Endodermal cell (in vitro differentiated cells): ENCODE measurements around the gene ZNF723. TPM values are rescaled to one million over a fixed set of nuclear protein-coding genes. Genes with fewer than 3 reads are reported as not detected.
"Not testable (repeated sequence)": the region's sequence is repeated elsewhere in the genome, so short reads cannot be mapped to it uniquely, and the experiment has no call there.

ENCODE experiments used
- DNase-seq: peaks from one replicate; pipeline ENCODE4 v3.0.0-alpha.2; 2017
- H3K27ac ChIP-seq: 2 replicates; pipeline ENCODE4 v1.5.1; 2013; ENCODE audit warnings: mild to moderate bottlenecking, low read depth, low read length, moderate library complexity
- H3K27me3 ChIP-seq: 2 replicates; pipeline ENCODE4 v1.6.1; 2013; ENCODE audit warnings: mild to moderate bottlenecking, low read length, moderate library complexity; ENCODE audit not compliant: insufficient read depth, control insufficient read depth, poor library complexity, severe bottlenecking
- H3K36me3 ChIP-seq: 2 replicates; pipeline ENCODE4 v1.7.0; 2013; ENCODE audit warnings: mild to moderate bottlenecking, low read length, moderate library complexity; ENCODE audit not compliant: control insufficient read depth, insufficient read depth
- H3K4me1 ChIP-seq: one replicate; pipeline ENCODE4 v1.7.0; 2013; ENCODE audit warnings: low read length; ENCODE audit not compliant: control insufficient read depth, insufficient read depth
- H3K4me3 ChIP-seq: 2 replicates; pipeline ENCODE4 v1.5.1; 2013; ENCODE audit warnings: mild to moderate bottlenecking, low read length, moderate library complexity
- H3K9ac ChIP-seq: 2 replicates; pipeline ENCODE4 v1.6.1; 2013; ENCODE audit warnings: mild to moderate bottlenecking, low read length, moderate library complexity; ENCODE audit not compliant: poor library complexity, severe bottlenecking; ENCODE audit errors: extremely low read depth
- H3K9me3 ChIP-seq: 2 replicates; pipeline ENCODE4 v1.6.1; 2013; ENCODE audit warnings: mild to moderate bottlenecking, low read length, moderate library complexity; ENCODE audit not compliant: control insufficient read depth
- H3K27ac Mint-ChIP-seq: 2 replicates; pipeline ENCODE4 v1.8.0; 2020; ENCODE audit warnings: mixed read lengths
- H3K27me3 Mint-ChIP-seq: 2 replicates; pipeline ENCODE4 v1.8.0; 2021; ENCODE audit warnings: mild to moderate bottlenecking, mixed read lengths; ENCODE audit not compliant: insufficient read depth
- H3K36me3 Mint-ChIP-seq: 2 replicates; pipeline ENCODE4 v1.8.0; 2020; ENCODE audit warnings: low read depth, mixed read lengths
- H3K4me1 Mint-ChIP-seq: 2 replicates; pipeline ENCODE4 v1.8.0; 2020; ENCODE audit warnings: mixed read lengths
- H3K4me3 Mint-ChIP-seq: 2 replicates; pipeline ENCODE4 v1.8.0; 2020; ENCODE audit warnings: mild to moderate bottlenecking, moderate library complexity, mixed read lengths
- H3K9me3 Mint-ChIP-seq: 2 replicates; pipeline ENCODE4 v1.8.0; 2020; ENCODE audit warnings: mild to moderate bottlenecking, mixed read lengths
- WGBS, 2 experiments: methylation state at CpG; one replicate each; pipeline versions ENCODE4 v1.1.5 to v1.1.7; 2013; ENCODE audit warnings: missing lambda C conversion rate in 2 of 2, mixed read lengths in 1 of 2; ENCODE audit not compliant: insufficient coverage in 1 of 2, insufficient read length in 1 of 2; 5-methylcytosine and 5-hydroxymethylcytosine counted together
- long read RNA-seq, 4 experiments: library from polyadenylated mRNA in 2 of 4; library from RNA in 1 of 4; library from capped mRNA in 1 of 4; stranded (forward) in 3 of 4; unstranded in 1 of 4; transcript quantifications; one replicate each; pipeline ENCODE4 v2.0.0, GENCODE V29; 2020 to 2021; ENCODE audit warnings: inconsistent platforms in 1 of 4
- polyA plus RNA-seq, 2 experiments: library from polyadenylated mRNA; stranded (reverse); fragments of 50-300 nt; gene quantifications; one replicate each; pipeline ENCODE4 v1.2.3, GENCODE V29; 2013
- total RNA-seq, 2 donors: library from RNA; stranded (reverse); fragmentation: NEBNext Ultra II Directional in 1 of 2; extraction: Animal tissue kit (Norgen Biotek cat#: 25700) in 1 of 2; gene quantifications; 2 replicates in 1 of 2; 3 replicates in 1 of 2; pipeline ENCODE4 v1.2.1, GENCODE V29; 2021
- TF ChIP-seq, protein P1 (sequence below): fragments of 200-600 bp; sonication (generic); conservative IDR thresholded peaks from 2 replicates; pipeline ENCODE4 v1.5.0; 2021; ENCODE audit warnings: antibody characterized with exemption, mild to moderate bottlenecking

ZNF723 gene
- not detected for total RNA-seq
- polyA plus RNA-seq (2013, experiment 1 of 2) = not detected
- not detected for polyA plus RNA-seq (2013, experiment 2 of 2)
- long read RNA-seq, experiment 1 = 0 reads
- long read RNA-seq, experiment 2 = 0 reads
- long read RNA-seq, experiment 3 = 0 reads
- long read RNA-seq, experiment 4 = 0 reads

DNA sequence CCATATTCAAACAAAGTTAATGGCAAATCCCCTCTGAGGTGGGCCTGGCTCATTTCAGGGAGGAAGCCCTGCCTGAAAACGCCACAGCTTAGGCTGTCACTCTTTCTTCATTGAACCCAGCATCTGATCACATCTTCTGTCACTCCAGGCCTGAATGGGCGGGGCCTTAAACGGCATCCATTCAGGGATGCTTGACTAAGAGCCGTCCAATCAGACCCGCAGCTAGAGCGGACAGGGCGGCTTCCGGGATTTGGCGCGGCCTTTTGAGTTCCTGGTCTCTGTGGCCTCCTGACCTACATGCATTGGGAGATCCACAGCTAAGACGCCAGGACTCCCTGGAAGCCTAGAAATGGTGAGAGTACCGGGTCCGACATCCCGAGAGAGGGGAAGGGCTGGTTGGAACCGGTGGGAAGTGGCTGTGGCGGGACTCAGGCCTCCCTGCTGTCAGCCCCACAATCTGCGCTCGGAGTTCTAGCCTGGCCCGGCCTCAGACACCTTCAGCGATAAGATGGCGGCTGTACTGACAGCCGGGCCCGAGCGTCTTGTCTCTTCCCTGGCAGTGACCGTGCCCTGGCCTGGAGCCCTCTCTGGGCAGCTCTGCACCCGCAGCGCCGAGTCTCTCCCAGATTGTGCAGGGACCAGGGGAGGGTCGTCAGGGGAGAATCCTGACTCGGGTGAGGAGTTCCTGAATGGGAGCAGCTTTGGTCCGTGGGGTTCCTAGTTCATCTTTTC, at the start of gene ZNF723:
TSS of gene ZNF723 (plus strand) at position 261 of the 732 bp plus-strand sequence. CDS start at position 350, 89 bp downstream.
- no peak for DNase-seq
- Histone ChIP-seq H3K4me3 (no peak within 1 kb of the TSS), H3K4me1 (no peaks in the 10 kb centered on the region), H3K27me3 (no peaks in the 10 kb centered on the region), H3K9me3 (peaks cover 84% of the 10 kb centered on the region), H3K9ac (no peak within 1 kb of the TSS), H3K36me3 (no peaks in the 10 kb centered on the region), H3K27ac (no peak within 1 kb of the TSS)
- Mint-ChIP-seq H3K27ac (no peak within 1 kb of the TSS), H3K27me3 (no peaks in the 10 kb centered on the region), H3K9me3 (peaks cover 84% of the 10 kb centered on the region), H3K36me3 (no peaks in the 10 kb centered on the region), H3K4me3 (no peak within 1 kb of the TSS), H3K4me1 (no peaks in the 10 kb centered on the region)
- TF ChIP-seq, protein P1, sequence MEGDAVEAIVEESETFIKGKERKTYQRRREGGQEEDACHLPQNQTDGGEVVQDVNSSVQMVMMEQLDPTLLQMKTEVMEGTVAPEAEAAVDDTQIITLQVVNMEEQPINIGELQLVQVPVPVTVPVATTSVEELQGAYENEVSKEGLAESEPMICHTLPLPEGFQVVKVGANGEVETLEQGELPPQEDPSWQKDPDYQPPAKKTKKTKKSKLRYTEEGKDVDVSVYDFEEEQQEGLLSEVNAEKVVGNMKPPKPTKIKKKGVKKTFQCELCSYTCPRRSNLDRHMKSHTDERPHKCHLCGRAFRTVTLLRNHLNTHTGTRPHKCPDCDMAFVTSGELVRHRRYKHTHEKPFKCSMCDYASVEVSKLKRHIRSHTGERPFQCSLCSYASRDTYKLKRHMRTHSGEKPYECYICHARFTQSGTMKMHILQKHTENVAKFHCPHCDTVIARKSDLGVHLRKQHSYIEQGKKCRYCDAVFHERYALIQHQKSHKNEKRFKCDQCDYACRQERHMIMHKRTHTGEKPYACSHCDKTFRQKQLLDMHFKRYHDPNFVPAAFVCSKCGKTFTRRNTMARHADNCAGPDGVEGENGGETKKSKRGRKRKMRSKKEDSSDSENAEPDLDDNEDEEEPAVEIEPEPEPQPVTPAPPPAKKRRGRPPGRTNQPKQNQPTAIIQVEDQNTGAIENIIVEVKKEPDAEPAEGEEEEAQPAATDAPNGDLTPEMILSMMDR = no peak
- WGBS, 2 experiments = 85 to 95% methylated on average over 17 to 31 of the region's 31 CpGs

DNA sequence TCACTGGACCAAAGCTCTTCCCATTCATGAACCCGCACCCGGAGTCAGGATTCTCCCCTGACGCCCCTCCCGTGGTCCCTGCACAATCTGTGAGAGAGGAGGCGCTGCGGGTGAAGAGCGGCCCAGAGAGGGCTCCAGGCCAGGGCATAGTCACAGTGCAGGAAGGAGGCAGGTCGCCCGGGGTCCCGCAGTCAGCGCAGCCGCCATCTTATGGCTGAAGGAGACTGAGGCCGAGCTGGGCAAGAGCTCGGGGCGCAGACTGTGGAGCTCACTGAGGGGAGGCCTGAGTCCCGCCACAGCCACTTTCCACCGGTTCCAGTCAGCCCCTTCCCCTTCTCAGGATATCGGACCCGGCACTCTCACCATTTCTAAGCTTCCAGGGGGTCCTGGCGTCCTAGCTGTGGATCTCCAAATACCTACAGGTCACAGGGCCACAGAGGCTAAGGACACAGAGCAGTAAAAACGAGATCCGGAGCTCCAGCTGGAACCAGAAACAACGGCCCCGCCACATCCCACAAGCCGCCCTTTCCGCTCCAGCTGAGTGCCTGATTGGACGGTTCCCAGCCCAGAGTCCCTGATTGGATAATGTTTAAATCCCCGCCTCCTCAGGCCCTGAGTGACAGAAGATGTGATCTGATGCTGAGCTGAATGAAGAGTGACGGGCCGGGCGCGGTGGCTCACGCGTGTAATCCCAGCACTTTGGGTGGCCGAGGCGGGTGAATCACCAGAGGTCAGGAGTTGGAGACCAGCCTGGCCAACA, 48.3 kb upstream of the ZNF723 start, which contains the start of gene ZNF99:
TSS of gene ZNF99 (minus strand) at position 501 of the 760 bp plus-strand sequence. CDS start at position 366, 135 bp downstream.
- no peak within 1 kb of the TSS for H3K27ac Mint-ChIP-seq
- Histone ChIP-seq H3K9ac (no peak within 1 kb of the TSS), H3K9me3 (peaks cover 66% of the 10 kb centered on the region), H3K27me3 (no peaks in the 10 kb centered on the region), H3K27ac (no peak within 1 kb of the TSS), H3K36me3 (no peaks in the 10 kb centered on the region), H3K4me3 (no peak within 1 kb of the TSS), H3K4me1 (no peaks in the 10 kb centered on the region)
- TF ChIP-seq, protein P1 = no peak
- peaks cover 76% of the 10 kb centered on the region for H3K9me3 Mint-ChIP-seq
- no peak for DNase-seq
- 77 to 85% methylated on average over 11 to 36 of the region's 36 CpGs for WGBS, 2 experiments
- no peaks in the 10 kb centered on the region for H3K4me1 Mint-ChIP-seq
- H3K36me3 Mint-ChIP-seq = peaks cover 2% of the 10 kb centered on the region
- H3K4me3 Mint-ChIP-seq = no peak within 1 kb of the TSS
- H3K27me3 Mint-ChIP-seq = no peaks in the 10 kb centered on the region

DNA sequence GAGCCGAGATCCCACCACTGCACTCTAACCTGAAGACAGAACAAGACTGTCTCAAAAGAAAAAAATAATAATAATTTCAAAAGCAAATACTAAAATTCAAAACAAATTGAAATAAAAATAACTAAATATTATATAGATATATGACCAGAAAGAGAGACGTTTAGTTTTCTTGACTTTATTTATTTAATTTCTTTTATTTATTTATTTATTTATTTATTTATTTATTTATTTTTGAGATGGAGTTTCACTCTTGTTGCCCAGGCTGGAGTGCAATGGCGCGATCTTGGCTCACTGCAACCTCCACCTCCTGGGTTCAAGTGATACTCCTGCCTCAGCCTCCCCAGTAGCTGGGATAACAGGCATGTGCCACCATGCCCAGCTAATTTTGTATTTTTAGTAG, 39.2 kb upstream of the ZNF723 start:
- not testable (repeated sequence) for H3K9ac ChIP-seq, H3K36me3 Mint-ChIP-seq, H3K36me3 ChIP-seq, H3K4me1 Mint-ChIP-seq, H3K27me3 ChIP-seq, H3K27me3 Mint-ChIP-seq, H3K4me1 ChIP-seq, H3K27ac Mint-ChIP-seq, H3K27ac ChIP-seq, H3K4me3 ChIP-seq, DNase-seq, H3K4me3 Mint-ChIP-seq
- H3K9me3 ChIP-seq = peaks cover 57% of the 10 kb centered on the region
- WGBS, 2 experiments = 63 to 96% methylated on average over 2 to 3 of the region's 4 CpGs
- peaks cover 76% of the 10 kb centered on the region for H3K9me3 Mint-ChIP-seq
